ENCODE measurements around the gene SUSD4. TPM values are rescaled to one million over a fixed set of nuclear protein-coding genes. Genes with fewer than 3 reads are reported as not detected.

The SUSD4 gene
- polyA plus RNA-seq, 1 donor = 2.1 TPM

GRCh38 chr1:223330466-223330865 lies 33.5 kb downstream of the SUSD4 start:
- Histone ChIP-seq H3K4me3 (ENCODE audit: low read length) (no peak overlapping the region), H3K4me1 (ENCODE audit: control insufficient read depth, insufficient read depth, low read length) (no peaks in the 10 kb centered on the region), H3K36me3 (ENCODE audit: control insufficient read depth, insufficient read depth, low read length) (no peaks in the 10 kb centered on the region), H3K9me3 (ENCODE audit: control insufficient read depth, low read depth, low read length) (no peaks in the 10 kb centered on the region), H3K27ac (ENCODE audit: low read length) (no peak overlapping the region), H3K27me3 (ENCODE audit: control insufficient read depth, insufficient read depth, low read length) (peaks cover 3% of the 10 kb centered on the region)
- no CpG with 5 or more reads among the region's 3 CpGs for WGBS (ENCODE audit: insufficient coverage, low lambda C conversion rate)
- no peak for DNase-seq

GRCh38 chr1:223329664-223330415 lies 34.1 kb downstream of the SUSD4 start:
- Histone ChIP-seq H3K4me1 (ENCODE audit: control insufficient read depth, insufficient read depth, low read length) (no peaks in the 10 kb centered on the region), H3K36me3 (ENCODE audit: control insufficient read depth, insufficient read depth, low read length) (no peaks in the 10 kb centered on the region), H3K9me3 (ENCODE audit: control insufficient read depth, low read depth, low read length) (no peaks in the 10 kb centered on the region), H3K4me3 (ENCODE audit: low read length) (no peak overlapping the region), H3K27ac (ENCODE audit: low read length) (no peak overlapping the region), H3K27me3 (ENCODE audit: control insufficient read depth, insufficient read depth, low read length) (peaks cover 3% of the 10 kb centered on the region)
- no peak for DNase-seq
- WGBS (ENCODE audit: insufficient coverage, low lambda C conversion rate) = 100% methylated on average over 2 of the region's 5 CpGs

GRCh38 chr1:223329252-223329651 lies 34.7 kb downstream of the SUSD4 start:
- peaks cover 6% of the 10 kb centered on the region for H3K27me3 ChIP-seq (ENCODE audit: control insufficient read depth, insufficient read depth, low read length)
- H3K4me3 ChIP-seq (ENCODE audit: low read length) = no peak overlapping the region
- no peak for DNase-seq
- H3K9me3 ChIP-seq (ENCODE audit: control insufficient read depth, low read depth, low read length) = no peaks in the 10 kb centered on the region
- H3K4me1 ChIP-seq (ENCODE audit: control insufficient read depth, insufficient read depth, low read length) = no peaks in the 10 kb centered on the region
- no peak overlapping the region for H3K27ac ChIP-seq (ENCODE audit: low read length)
- H3K36me3 ChIP-seq (ENCODE audit: control insufficient read depth, insufficient read depth, low read length) = no peaks in the 10 kb centered on the region

- DNase-seq = no peak
- Histone ChIP-seq H3K4me3 (ENCODE audit: low read length) (no peak overlapping the region), H3K4me1 (ENCODE audit: control insufficient read depth, insufficient read depth, low read length) (no peaks in the 10 kb centered on the region), H3K9me3 (ENCODE audit: control insufficient read depth, low read depth, low read length) (no peaks in the 10 kb centered on the region), H3K27me3 (ENCODE audit: control insufficient read depth, insufficient read depth, low read length) (peaks cover 7% of the 10 kb centered on the region), H3K36me3 (ENCODE audit: control insufficient read depth, insufficient read depth, low read length) (no peaks in the 10 kb centered on the region), H3K27ac (ENCODE audit: low read length) (no peak overlapping the region)
- WGBS (ENCODE audit: insufficient coverage, low lambda C conversion rate) = no CpG with 5 or more reads among the region's 4 CpGs
These were observed 35.4 kb downstream of the SUSD4 start for GRCh38 chr1:223328566-223328965.

- no peaks in the 10 kb centered on the region for H3K36me3 ChIP-seq (ENCODE audit: control insufficient read depth, insufficient read depth, low read length)
- no peak for DNase-seq
- H3K27ac ChIP-seq (ENCODE audit: low read length) = no peak overlapping the region
- no CpG with 5 or more reads among the region's 1 CpG for WGBS (ENCODE audit: insufficient coverage, low lambda C conversion rate)
- H3K4me1 ChIP-seq (ENCODE audit: control insufficient read depth, insufficient read depth, low read length) = no peaks in the 10 kb centered on the region
- no peaks in the 10 kb centered on the region for H3K9me3 ChIP-seq (ENCODE audit: control insufficient read depth, low read depth, low read length)
- H3K4me3 ChIP-seq (ENCODE audit: low read length) = no peak overlapping the region
- peaks cover 8% of the 10 kb centered on the region for H3K27me3 ChIP-seq (ENCODE audit: control insufficient read depth, insufficient read depth, low read length)
These were observed 37.2 kb downstream of the SUSD4 start for GRCh38 chr1:223326776-223327175.

- Histone ChIP-seq H3K4me1 (ENCODE audit: control insufficient read depth, insufficient read depth, low read length) (no peaks in the 10 kb centered on the region), H3K27me3 (ENCODE audit: control insufficient read depth, insufficient read depth, low read length) (peaks cover 10% of the 10 kb centered on the region), H3K27ac (ENCODE audit: low read length) (no peak overlapping the region), H3K36me3 (ENCODE audit: control insufficient read depth, insufficient read depth, low read length) (no peaks in the 10 kb centered on the region), H3K9me3 (ENCODE audit: control insufficient read depth, low read depth, low read length) (no peaks in the 10 kb centered on the region), H3K4me3 (ENCODE audit: low read length) (no peak overlapping the region)
- no peak for DNase-seq
- WGBS (ENCODE audit: insufficient coverage, low lambda C conversion rate) = no CpG with 5 or more reads among the region's 2 CpGs
These were observed 40.2 kb downstream of the SUSD4 start for GRCh38 chr1:223323491-223324484.

GRCh38 chr1:223322868-223323267 lies 41.1 kb downstream of the SUSD4 start:
- H3K27ac ChIP-seq (ENCODE audit: low read length) = no peak overlapping the region
- WGBS (ENCODE audit: insufficient coverage, low lambda C conversion rate) = 89% methylated on average over 3 of the region's 3 CpGs
- H3K4me3 ChIP-seq (ENCODE audit: low read length) = no peak overlapping the region
- no peaks in the 10 kb centered on the region for H3K4me1 ChIP-seq (ENCODE audit: control insufficient read depth, insufficient read depth, low read length)
- no peaks in the 10 kb centered on the region for H3K36me3 ChIP-seq (ENCODE audit: control insufficient read depth, insufficient read depth, low read length)
- H3K27me3 ChIP-seq (ENCODE audit: control insufficient read depth, insufficient read depth, low read length) = peaks cover 8% of the 10 kb centered on the region
- DNase-seq = no peak
- no peaks in the 10 kb centered on the region for H3K9me3 ChIP-seq (ENCODE audit: control insufficient read depth, low read depth, low read length)

GRCh38 chr1:223320959-223321358 lies 43.0 kb downstream of the SUSD4 start:
- Histone ChIP-seq H3K27me3 (ENCODE audit: control insufficient read depth, insufficient read depth, low read length) (peaks cover 8% of the 10 kb centered on the region), H3K4me3 (ENCODE audit: low read length) (no peak overlapping the region), H3K36me3 (ENCODE audit: control insufficient read depth, insufficient read depth, low read length) (no peaks in the 10 kb centered on the region), H3K9me3 (ENCODE audit: control insufficient read depth, low read depth, low read length) (no peaks in the 10 kb centered on the region), H3K27ac (ENCODE audit: low read length) (no peak overlapping the region), H3K4me1 (ENCODE audit: control insufficient read depth, insufficient read depth, low read length) (no peaks in the 10 kb centered on the region)
- no CpG with 5 or more reads among the region's 6 CpGs for WGBS (ENCODE audit: insufficient coverage, low lambda C conversion rate)
- DNase-seq = no peak

- WGBS (ENCODE audit: insufficient coverage, low lambda C conversion rate) = no CpG with 5 or more reads among the region's 11 CpGs
These were observed 43.9 kb downstream of the SUSD4 start for GRCh38 chr1:223319905-223320580.

GRCh38 chr1:223319398-223319797 lies 44.6 kb downstream of the SUSD4 start:
- WGBS (ENCODE audit: insufficient coverage, low lambda C conversion rate) = no CpG with 5 or more reads among the region's 3 CpGs
- no peak overlapping the region for H3K27ac ChIP-seq (ENCODE audit: low read length)
- DNase-seq = no peak
- H3K36me3 ChIP-seq (ENCODE audit: control insufficient read depth, insufficient read depth, low read length) = no peaks in the 10 kb centered on the region
- H3K27me3 ChIP-seq (ENCODE audit: control insufficient read depth, insufficient read depth, low read length) = peaks cover 5% of the 10 kb centered on the region
- H3K9me3 ChIP-seq (ENCODE audit: control insufficient read depth, low read depth, low read length) = no peaks in the 10 kb centered on the region
- H3K4me3 ChIP-seq (ENCODE audit: low read length) = no peak overlapping the region
- no peaks in the 10 kb centered on the region for H3K4me1 ChIP-seq (ENCODE audit: control insufficient read depth, insufficient read depth, low read length)

More at GRCh38 chr1:223319905-223320580, 43.9 kb downstream of the SUSD4 start:
- Histone ChIP-seq H3K4me3 (ENCODE audit: low read length) (no peak overlapping the region), H3K9me3 (ENCODE audit: control insufficient read depth, low read depth, low read length) (no peaks in the 10 kb centered on the region), H3K27me3 (ENCODE audit: control insufficient read depth, insufficient read depth, low read length) (peaks cover 8% of the 10 kb centered on the region), H3K27ac (ENCODE audit: low read length) (no peak overlapping the region), H3K4me1 (ENCODE audit: control insufficient read depth, insufficient read depth, low read length) (no peaks in the 10 kb centered on the region), H3K36me3 (ENCODE audit: control insufficient read depth, insufficient read depth, low read length) (no peaks in the 10 kb centered on the region)
- no peak for DNase-seq
